ENCODE data around the gene DPH3. TPM values are rescaled to one million over a fixed set of nuclear protein-coding genes. Genes with fewer than 3 reads are reported as not detected.

Gene DPH3
- total RNA-seq, 1 donor from 2014 or later, result 30.5 TPM

- Histone ChIP-seq H3K27me3 (ENCODE audit: control insufficient read depth, insufficient read depth, low read length) (no peaks in the 10 kb centered on the region), H3K36me3 (ENCODE audit: control insufficient read depth, insufficient read depth, low read length) (no peaks in the 10 kb centered on the region), H3K4me3 (ENCODE audit: low read depth, low read length) (no peak overlapping the region)
- TF ChIP-seq CTCF (IDR thresholded peaks at IDR 0.05; ENCODE audit: insufficient read depth, low read length, poor library complexity, severe bottlenecking), result no peak
- no peak for DNase-seq (ENCODE audit: low read depth)
Measured at GRCh38 chr3:16248556-16248955, 16.2 kb downstream of the DPH3 start.

- H3K27me3 ChIP-seq (ENCODE audit: control insufficient read depth, insufficient read depth, low read length), result no peaks in the 10 kb centered on the region
- DNase-seq (ENCODE audit: low read depth), result peak; percentile 18
- H3K4me3 ChIP-seq (ENCODE audit: low read depth, low read length), result no peak overlapping the region
Measured at GRCh38 chr3:16247282-16248061, 17.3 kb downstream of the DPH3 start.

GRCh38 chr3:16245609-16246008 lies 19.1 kb downstream of the DPH3 start:
- no peaks in the 10 kb centered on the region for H3K27me3 ChIP-seq (ENCODE audit: control insufficient read depth, insufficient read depth, low read length)
- no peaks in the 10 kb centered on the region for H3K36me3 ChIP-seq (ENCODE audit: control insufficient read depth, insufficient read depth, low read length)
- no peak overlapping the region for H3K4me3 ChIP-seq (ENCODE audit: low read depth, low read length)
- no peak for TF ChIP-seq CTCF (IDR thresholded peaks at IDR 0.05; ENCODE audit: insufficient read depth, low read length, poor library complexity, severe bottlenecking)
- no peak for DNase-seq (ENCODE audit: low read depth)

More at GRCh38 chr3:16247282-16248061, 17.3 kb downstream of the DPH3 start:
- TF ChIP-seq CTCF (IDR thresholded peaks at IDR 0.05; ENCODE audit: insufficient read depth, low read length, poor library complexity, severe bottlenecking), result peak; percentile 87
- no peaks in the 10 kb centered on the region for H3K36me3 ChIP-seq (ENCODE audit: control insufficient read depth, insufficient read depth, low read length)

GRCh38 chr3:16243706-16244490 lies 20.8 kb downstream of the DPH3 start:
- no peak for TF ChIP-seq CTCF (IDR thresholded peaks at IDR 0.05; ENCODE audit: insufficient read depth, low read length, poor library complexity, severe bottlenecking)
- DNase-seq (ENCODE audit: low read depth), result peak; percentile 44
- Histone ChIP-seq H3K27me3 (ENCODE audit: control insufficient read depth, insufficient read depth, low read length) (no peaks in the 10 kb centered on the region), H3K4me3 (ENCODE audit: low read depth, low read length) (no peak overlapping the region), H3K36me3 (ENCODE audit: control insufficient read depth, insufficient read depth, low read length) (no peaks in the 10 kb centered on the region)

GRCh38 chr3:16242177-16242576 lies 22.6 kb downstream of the DPH3 start:
- H3K4me3 ChIP-seq (ENCODE audit: low read depth, low read length), result no peak overlapping the region
- H3K36me3 ChIP-seq (ENCODE audit: control insufficient read depth, insufficient read depth, low read length), result no peaks in the 10 kb centered on the region
- H3K27me3 ChIP-seq (ENCODE audit: control insufficient read depth, insufficient read depth, low read length), result no peaks in the 10 kb centered on the region
- no peak for DNase-seq (ENCODE audit: low read depth)
- TF ChIP-seq CTCF (IDR thresholded peaks at IDR 0.05; ENCODE audit: insufficient read depth, low read length, poor library complexity, severe bottlenecking), result no peak

Measured in kidney epithelial cell (primary cell).